Right atrium auricular region (tissue), 2 donors: ENCODE data around the gene HOXB13. TPM values are rescaled to one million over a fixed set of nuclear protein-coding genes. Genes with fewer than 3 reads are reported as not detected.

Source experiments
- DNase-seq: peaks from one replicate; pipeline ENCODE4 v3.0.0-alpha.2; 2019; ENCODE audit warnings: low spot score
- H3K27ac ChIP-seq, 2 donors: fragments of 200-600 bp; sonication (generic); 1 replicate in 1 of 2; 2 replicates in 1 of 2; pipeline ENCODE4 v1.5.1; 2016 to 2019
- H3K27me3 ChIP-seq, 2 donors: fragments of 200-600 bp; sonication (generic); one replicate each; pipeline versions ENCODE4 v1.5.1 to v1.6.0; 2017 to 2019
- H3K36me3 ChIP-seq: fragments of 200-600 bp; sonication (generic); one replicate; pipeline ENCODE4 v1.5.1; 2016
- H3K4me1 ChIP-seq, 2 donors: fragments of 200-600 bp; sonication (generic); one replicate each; pipeline versions ENCODE4 v1.5.1 to v1.6.0; 2017 to 2019
- H3K4me3 ChIP-seq, 2 donors: fragments of 200-600 bp; sonication (generic); 1 replicate in 1 of 2; 2 replicates in 1 of 2; pipeline ENCODE4 v1.5.1; 2017 to 2019; ENCODE audit warnings: mild to moderate bottlenecking in 1 of 2, moderate library complexity in 1 of 2
- H3K9me3 ChIP-seq, 2 donors: fragments of 200-600 bp; sonication (generic); one replicate each; pipeline ENCODE4 v1.5.1; 2019
- total RNA-seq, 2 donors: library from RNA; depleted of rRNA; stranded (reverse); fragments of >200 nt; gene quantifications; one replicate each; pipeline ENCODE4 v1.1.0, GENCODE V29; 2016
- TF ChIP-seq, protein P1 (sequence below), 2 donors: fragments of 200-600 bp; sonication (generic); IDR thresholded peaks; one replicate each; pipeline ENCODE4 v1.5.1; 2019; ENCODE audit warnings: antibody characterized with exemption in 2 of 2

HOXB13 gene
- total RNA-seq, 2 donors from 2014 or later, result not detected

DNA sequence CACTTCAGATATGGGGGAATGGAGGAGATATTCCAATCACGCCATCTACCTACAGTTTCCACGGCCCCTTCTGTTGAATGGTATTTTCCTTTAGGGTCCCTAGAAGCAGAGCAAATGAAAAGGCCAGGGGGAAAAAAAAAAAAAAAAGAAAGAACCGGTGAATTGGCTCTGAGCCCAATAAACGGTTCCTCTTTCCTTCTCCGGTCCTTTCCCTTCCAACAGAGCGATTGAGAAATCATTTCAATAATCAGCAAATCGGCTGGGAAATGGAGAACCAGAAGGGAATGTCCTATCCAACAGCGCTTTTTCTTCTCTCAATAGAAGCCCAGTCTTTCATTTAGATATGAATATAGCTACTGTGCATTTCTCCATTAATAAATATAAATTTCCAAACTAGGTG lies 26.8 kb upstream of the HOXB13 start:
- Histone ChIP-seq H3K4me1 (peaks cover 0 to 20% of the 10 kb centered on the region in 2 donors), H3K27ac (no peak overlapping the region), H3K4me3 (no peak overlapping the region), H3K27me3 (peaks cover 32 to 57% of the 10 kb centered on the region in 2 donors), H3K9me3 (no peaks in the 10 kb centered on the region), H3K36me3 (no peaks in the 10 kb centered on the region)
- TF ChIP-seq, protein P1, sequence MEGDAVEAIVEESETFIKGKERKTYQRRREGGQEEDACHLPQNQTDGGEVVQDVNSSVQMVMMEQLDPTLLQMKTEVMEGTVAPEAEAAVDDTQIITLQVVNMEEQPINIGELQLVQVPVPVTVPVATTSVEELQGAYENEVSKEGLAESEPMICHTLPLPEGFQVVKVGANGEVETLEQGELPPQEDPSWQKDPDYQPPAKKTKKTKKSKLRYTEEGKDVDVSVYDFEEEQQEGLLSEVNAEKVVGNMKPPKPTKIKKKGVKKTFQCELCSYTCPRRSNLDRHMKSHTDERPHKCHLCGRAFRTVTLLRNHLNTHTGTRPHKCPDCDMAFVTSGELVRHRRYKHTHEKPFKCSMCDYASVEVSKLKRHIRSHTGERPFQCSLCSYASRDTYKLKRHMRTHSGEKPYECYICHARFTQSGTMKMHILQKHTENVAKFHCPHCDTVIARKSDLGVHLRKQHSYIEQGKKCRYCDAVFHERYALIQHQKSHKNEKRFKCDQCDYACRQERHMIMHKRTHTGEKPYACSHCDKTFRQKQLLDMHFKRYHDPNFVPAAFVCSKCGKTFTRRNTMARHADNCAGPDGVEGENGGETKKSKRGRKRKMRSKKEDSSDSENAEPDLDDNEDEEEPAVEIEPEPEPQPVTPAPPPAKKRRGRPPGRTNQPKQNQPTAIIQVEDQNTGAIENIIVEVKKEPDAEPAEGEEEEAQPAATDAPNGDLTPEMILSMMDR (IDR thresholded peaks at IDR 0.05), result no peak
- no peak for DNase-seq

DNA sequence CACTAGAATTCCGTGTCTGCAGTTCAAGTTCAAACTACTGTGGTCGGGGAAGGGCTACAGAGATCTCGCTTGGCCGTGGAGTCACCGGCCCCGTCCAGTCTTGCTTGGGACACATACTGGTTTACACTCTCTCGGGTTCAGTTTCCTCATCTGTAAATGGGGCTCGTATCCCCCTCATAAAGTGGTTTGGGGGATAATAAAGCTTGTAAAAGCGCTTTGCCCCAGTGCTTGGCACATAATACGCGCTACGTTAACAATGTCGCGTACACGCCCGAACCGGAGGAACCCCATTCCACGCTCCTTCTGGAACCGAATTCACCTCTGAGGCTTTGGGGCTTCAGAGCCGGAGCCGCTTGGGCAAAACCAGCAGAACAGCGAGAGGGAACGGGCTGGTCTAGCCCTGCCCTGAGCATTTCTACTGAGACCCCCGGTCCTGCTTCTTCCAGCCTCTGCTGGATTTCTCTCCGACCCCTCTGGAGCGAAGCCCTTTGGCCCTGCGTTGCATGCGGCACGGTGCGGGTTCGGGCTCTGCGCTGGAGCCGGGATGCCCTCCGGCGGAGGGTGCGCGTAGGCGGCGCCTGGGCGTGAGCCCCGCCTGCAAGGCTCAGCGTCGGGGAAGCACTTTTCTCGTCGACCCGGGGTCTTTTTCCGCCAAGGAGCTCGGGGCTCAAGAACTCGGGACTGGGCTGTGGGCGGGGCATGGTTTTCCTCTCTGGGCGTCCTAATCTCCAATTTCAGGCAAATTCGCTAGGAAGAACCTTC lies 26.1 kb upstream of the HOXB13 start:
- Histone ChIP-seq H3K4me1 (peaks cover 0 to 20% of the 10 kb centered on the region in 2 donors), H3K9me3 (no peaks in the 10 kb centered on the region), H3K27ac (no peak overlapping the region), H3K4me3 (no peak overlapping the region), H3K27me3 (peaks cover 38 to 64% of the 10 kb centered on the region in 2 donors), H3K36me3 (no peaks in the 10 kb centered on the region)
- no peak for DNase-seq
- TF ChIP-seq, protein P1 (IDR thresholded peaks at IDR 0.05), result no peak

DNA sequence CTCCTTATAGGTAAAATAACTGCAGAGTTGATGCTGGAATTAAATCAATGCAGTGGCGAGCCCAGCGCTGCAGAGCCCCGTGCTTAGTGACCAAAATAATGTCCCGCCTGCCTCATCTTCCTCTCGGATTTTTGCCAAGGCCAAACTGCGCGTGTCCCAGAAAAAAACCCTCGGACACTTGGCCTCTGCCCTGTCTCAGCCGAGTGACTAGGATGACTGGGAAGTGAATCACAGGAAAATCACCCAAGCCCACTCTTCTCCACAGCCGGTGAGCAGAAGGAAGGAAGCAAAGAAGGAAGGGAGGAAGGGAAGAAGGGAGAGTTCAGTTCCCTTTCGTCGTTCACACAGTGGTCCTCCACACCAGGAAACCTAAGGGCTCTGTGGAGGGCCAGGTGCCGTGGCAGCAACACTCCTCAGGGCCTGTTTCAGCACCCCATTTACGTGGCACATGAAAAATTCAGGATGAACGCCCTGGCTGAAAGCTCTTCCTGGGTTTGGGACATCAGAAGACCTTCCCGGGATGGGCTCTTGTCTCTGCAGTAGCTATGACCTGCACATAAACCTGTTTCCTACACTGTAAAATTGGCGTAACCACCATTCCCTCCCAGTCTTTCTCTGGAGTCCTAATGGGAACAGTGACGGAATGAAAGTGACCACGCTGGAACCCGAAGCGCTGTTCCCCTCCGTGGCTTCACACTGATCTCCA lies 25.4 kb upstream of the HOXB13 start:
- TF ChIP-seq, protein P1 (IDR thresholded peaks at IDR 0.05), result no peak
- no peak overlapping the region for H3K27ac ChIP-seq
- no peaks in the 10 kb centered on the region for H3K9me3 ChIP-seq
- H3K36me3 ChIP-seq, result no peaks in the 10 kb centered on the region
- no peak for DNase-seq
- peaks cover 43 to 68% of the 10 kb centered on the region in 2 donors for H3K27me3 ChIP-seq
- peaks cover 0 to 20% of the 10 kb centered on the region in 2 donors for H3K4me1 ChIP-seq
- no peak overlapping the region for H3K4me3 ChIP-seq

DNA sequence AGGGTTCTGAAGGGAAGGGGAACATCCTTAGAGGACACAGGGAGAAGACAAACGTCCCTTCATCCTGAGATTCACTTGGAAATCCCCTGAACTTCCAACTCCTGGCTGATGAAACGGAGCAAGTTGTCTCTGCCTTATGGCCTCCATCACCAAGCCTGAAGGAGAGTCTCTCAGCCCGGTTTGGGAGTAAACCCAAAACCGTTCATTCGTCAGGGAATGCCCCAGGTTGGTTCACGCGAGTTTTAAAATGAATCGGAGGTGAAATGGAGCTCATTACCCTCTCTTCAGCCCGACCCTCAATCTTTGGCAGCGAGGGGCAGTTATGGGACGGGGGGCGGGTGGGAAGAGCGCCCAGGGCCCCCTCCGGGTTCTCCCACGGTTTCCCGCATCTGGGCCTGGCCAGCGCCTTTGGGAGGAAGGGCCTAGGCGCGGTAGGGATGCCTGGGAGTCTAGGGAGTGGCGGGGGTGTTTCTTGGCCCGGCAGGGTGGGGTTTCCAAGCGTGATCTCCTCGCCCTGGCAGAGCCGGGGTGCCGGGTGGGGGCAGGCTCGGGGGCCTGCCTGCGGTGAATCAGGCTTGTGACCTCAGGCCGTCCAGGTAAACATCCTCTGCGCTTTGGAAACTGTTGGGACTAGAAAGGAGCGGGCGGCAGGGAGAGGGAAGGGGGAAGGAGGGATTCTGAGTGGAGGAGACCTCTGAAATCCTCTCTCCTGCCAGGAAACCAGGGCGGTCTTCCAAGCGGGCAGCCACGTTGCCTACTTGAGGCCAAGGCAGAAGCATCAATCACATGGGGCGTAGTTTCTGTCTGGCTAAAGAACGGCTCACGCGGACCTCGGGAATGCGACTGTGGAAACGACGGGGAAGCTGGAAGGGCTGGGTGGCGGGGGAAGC lies 24.1 kb upstream of the HOXB13 start:
- Histone ChIP-seq H3K4me1 (peaks cover 0 to 20% of the 10 kb centered on the region in 2 donors), H3K36me3 (no peaks in the 10 kb centered on the region), H3K27ac (no peak overlapping the region), H3K9me3 (no peaks in the 10 kb centered on the region), H3K27me3 (peaks cover 56 to 73% of the 10 kb centered on the region in 2 donors), H3K4me3 (no peak overlapping the region)
- no peak for DNase-seq
- TF ChIP-seq, protein P1 (IDR thresholded peaks at IDR 0.05), result no peak

DNA sequence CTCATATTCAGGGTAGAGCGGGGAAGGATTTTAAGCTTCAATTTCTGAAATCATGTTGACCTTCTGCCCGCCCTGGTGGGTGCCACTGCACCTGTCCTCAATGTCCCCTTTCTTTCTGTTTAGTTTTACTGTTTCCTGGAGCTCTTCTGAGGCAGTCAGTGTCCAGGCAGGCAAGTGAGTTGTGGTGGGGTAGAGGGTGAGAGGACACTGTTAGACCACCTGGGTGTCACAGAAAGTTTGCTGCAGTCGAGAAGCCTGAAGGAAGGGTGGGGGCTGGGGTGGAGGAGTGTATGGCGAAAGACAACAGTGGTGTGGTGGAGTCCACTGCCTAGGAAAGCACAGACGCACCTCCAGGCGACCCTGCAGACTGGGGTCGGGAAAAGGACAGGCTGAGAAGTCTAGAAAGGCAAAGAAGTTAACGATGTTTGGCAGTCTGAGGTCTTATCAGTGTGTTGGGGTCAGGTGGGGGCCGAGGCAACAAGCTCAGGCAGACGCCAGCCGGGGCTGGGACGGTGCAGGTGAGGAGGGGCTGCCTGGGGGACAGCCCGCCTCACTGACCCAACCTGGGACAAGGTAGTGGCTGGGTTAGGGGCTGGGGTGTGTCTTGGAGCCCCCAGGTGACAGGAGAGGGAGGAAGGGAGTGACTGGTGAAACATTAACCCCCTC lies 23.3 kb upstream of the HOXB13 start:
- no peak overlapping the region for H3K4me3 ChIP-seq
- DNase-seq, result no peak
- no peaks in the 10 kb centered on the region for H3K9me3 ChIP-seq
- peaks cover 0 to 20% of the 10 kb centered on the region in 2 donors for H3K4me1 ChIP-seq
- peaks cover 63 to 80% of the 10 kb centered on the region in 2 donors for H3K27me3 ChIP-seq
- TF ChIP-seq, protein P1 (IDR thresholded peaks at IDR 0.05), result no peak
- H3K27ac ChIP-seq, result no peak overlapping the region
- H3K36me3 ChIP-seq, result no peaks in the 10 kb centered on the region
